SU-DHL-6 (cell line): ENCODE measurements around the gene TMEM271.
"Not testable (repeated sequence)": the region's sequence is repeated elsewhere in the genome, so short reads cannot be mapped to it uniquely, and the experiment has no call there.

ENCODE experiments used
- H2AFZ ChIP-seq: fragments of 200-600 bp; sonication (generic); 2 replicates; pipeline ENCODE4 v1.6.1; 2014; ENCODE audit warnings: low read depth, mild to moderate bottlenecking, moderate library complexity, mixed read lengths, antibody characterized with exemption, low read length; ENCODE audit not compliant: severe bottlenecking
- H3F3A ChIP-seq: fragments of 200-600 bp; shearing (Covaris generic); 2 replicates; pipeline ENCODE4 v1.6.0; 2016; ENCODE audit warnings: antibody characterized with exemption, mild to moderate bottlenecking; ENCODE audit not compliant: insufficient read depth
- H3K27ac ChIP-seq: fragments of 200-600 bp; sonication (generic); 2 replicates; pipeline ENCODE4 v1.5.1; 2016; ENCODE audit warnings: low read depth, mild to moderate bottlenecking, low read length, moderate library complexity, mixed read lengths
- H3K27me3 ChIP-seq: fragments of 200-600 bp; sonication (generic), shearing (Covaris generic); 2 replicates; pipeline ENCODE4 v1.6.0; 2014; ENCODE audit warnings: mild to moderate bottlenecking, low read length
- H3K36me3 ChIP-seq: fragments of 200-600 bp; sonication (generic); 2 replicates; pipeline ENCODE4 v1.6.1; 2014; ENCODE audit warnings: mild to moderate bottlenecking, low read length, mixed read lengths
- H3K4me2 ChIP-seq: fragments of 300-600, 200-600 bp; shearing (Covaris generic), sonication (generic); 2 replicates; pipeline ENCODE4 v1.6.0; 2014; ENCODE audit warnings: low read length, low read depth, mild to moderate bottlenecking; ENCODE audit not compliant: poor library complexity, severe bottlenecking
- H3K4me3 ChIP-seq: fragments of 200-600 bp; sonication (generic); 2 replicates; pipeline ENCODE4 v1.5.1; 2014; ENCODE audit warnings: antibody characterized with exemption, low read length, mild to moderate bottlenecking, mixed read lengths; ENCODE audit not compliant: insufficient read depth, poor library complexity, severe bottlenecking
- H3K79me2 ChIP-seq: fragments of 200-600 bp; sonication (generic); 2 replicates; pipeline ENCODE4 v1.6.1; 2014; ENCODE audit warnings: mild to moderate bottlenecking, low read length, moderate library complexity; ENCODE audit not compliant: insufficient read depth
- H3K9ac ChIP-seq: fragments of 200-600 bp; sonication (generic); 2 replicates; pipeline ENCODE4 v1.7.0; 2014; ENCODE audit warnings: mild to moderate bottlenecking, low read length
- H3K9me2 ChIP-seq: fragments of 200-600 bp; sonication (generic); replicated peaks from 2 replicates; pipeline ENCODE4 v1.6.1; 2014; ENCODE audit warnings: low read length; ENCODE audit not compliant: insufficient read depth
- H3K9me3 ChIP-seq: fragments of 200-600 bp; sonication (generic); 2 replicates; pipeline ENCODE4 v1.6.1; 2014; ENCODE audit warnings: low read length, mixed read lengths; ENCODE audit not compliant: insufficient read depth
- H4K20me1 ChIP-seq: fragments of 200-600 bp; sonication (generic); 2 replicates; pipeline ENCODE4 v1.6.1; 2014; ENCODE audit warnings: low read depth, mild to moderate bottlenecking, antibody characterized with exemption, low read length, moderate library complexity, mixed read lengths
- EZH2phosphoT487 ChIP-seq: fragments of 200-600 bp; sonication (generic), shearing (Covaris generic); conservative IDR thresholded peaks from 2 replicates; pipeline ENCODE4 v1.6.1; 2018; ENCODE audit warnings: mild to moderate bottlenecking, antibody characterized with exemption, low read length, moderate library complexity, mixed read lengths
- TF ChIP-seq, protein P1 (sequence below): fragments of 200-600 bp; sonication (generic); IDR thresholded peaks from one replicate; pipeline ENCODE4 v1.5.1; 2017; ENCODE audit warnings: antibody characterized with exemption, mild to moderate bottlenecking, low read length, moderate library complexity; ENCODE audit not compliant: insufficient read depth, poor library complexity, severe bottlenecking

TMEM271 gene

DNA sequence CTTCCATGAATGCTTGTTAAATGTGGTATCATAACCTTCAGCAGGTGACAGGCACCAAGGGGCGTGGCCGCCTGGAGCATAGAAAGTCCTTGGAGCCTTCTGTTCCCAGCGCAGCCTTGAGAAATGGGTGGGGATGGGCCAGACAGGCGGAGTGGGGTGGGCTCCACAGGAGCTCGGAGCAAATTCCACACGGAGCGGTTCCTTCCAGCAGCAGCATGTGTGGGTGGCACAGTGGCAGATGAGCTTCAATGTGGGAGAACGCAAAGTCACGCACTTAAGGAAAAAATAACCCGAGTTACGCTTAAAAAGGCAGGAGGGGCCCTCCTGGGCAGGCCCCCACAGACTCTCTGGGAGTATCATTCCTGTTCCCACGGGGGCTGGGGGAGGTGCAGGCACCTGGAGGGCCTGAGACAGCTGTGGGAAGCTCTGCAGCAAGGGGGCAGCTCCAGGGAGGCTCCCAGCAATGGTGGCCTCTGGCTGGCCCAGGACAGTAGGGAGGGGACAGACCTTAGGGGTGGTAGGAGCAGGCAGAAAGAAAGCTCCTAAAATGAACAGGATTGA, 15.3 kb downstream of the TMEM271 start:
- H4K20me1 ChIP-seq: no peaks in the 10 kb centered on the region
- H3K27ac ChIP-seq: no peak overlapping the region
- no peak overlapping the region for H3K4me3 ChIP-seq
- 0 out of 2 replicates have a peak, but pooled peaks cover 4% of the 10 kb centered on the region for H3K9me3 ChIP-seq
- H2AFZ ChIP-seq: no peak overlapping the region
- no peaks in the 10 kb centered on the region for H3K79me2 ChIP-seq
- no peaks in the 10 kb centered on the region for H3K27me3 ChIP-seq
- H3K4me2 ChIP-seq: no peak overlapping the region
- H3F3A ChIP-seq: no peaks in the 10 kb centered on the region
- no peaks in the 10 kb centered on the region for H3K36me3 ChIP-seq
- TF ChIP-seq EZH2phosphoT487: no peak
- TF ChIP-seq, protein P1, sequence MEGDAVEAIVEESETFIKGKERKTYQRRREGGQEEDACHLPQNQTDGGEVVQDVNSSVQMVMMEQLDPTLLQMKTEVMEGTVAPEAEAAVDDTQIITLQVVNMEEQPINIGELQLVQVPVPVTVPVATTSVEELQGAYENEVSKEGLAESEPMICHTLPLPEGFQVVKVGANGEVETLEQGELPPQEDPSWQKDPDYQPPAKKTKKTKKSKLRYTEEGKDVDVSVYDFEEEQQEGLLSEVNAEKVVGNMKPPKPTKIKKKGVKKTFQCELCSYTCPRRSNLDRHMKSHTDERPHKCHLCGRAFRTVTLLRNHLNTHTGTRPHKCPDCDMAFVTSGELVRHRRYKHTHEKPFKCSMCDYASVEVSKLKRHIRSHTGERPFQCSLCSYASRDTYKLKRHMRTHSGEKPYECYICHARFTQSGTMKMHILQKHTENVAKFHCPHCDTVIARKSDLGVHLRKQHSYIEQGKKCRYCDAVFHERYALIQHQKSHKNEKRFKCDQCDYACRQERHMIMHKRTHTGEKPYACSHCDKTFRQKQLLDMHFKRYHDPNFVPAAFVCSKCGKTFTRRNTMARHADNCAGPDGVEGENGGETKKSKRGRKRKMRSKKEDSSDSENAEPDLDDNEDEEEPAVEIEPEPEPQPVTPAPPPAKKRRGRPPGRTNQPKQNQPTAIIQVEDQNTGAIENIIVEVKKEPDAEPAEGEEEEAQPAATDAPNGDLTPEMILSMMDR: no peak
- no peaks in the 10 kb centered on the region for H3K9me2 ChIP-seq
- no peak overlapping the region for H3K9ac ChIP-seq

DNA sequence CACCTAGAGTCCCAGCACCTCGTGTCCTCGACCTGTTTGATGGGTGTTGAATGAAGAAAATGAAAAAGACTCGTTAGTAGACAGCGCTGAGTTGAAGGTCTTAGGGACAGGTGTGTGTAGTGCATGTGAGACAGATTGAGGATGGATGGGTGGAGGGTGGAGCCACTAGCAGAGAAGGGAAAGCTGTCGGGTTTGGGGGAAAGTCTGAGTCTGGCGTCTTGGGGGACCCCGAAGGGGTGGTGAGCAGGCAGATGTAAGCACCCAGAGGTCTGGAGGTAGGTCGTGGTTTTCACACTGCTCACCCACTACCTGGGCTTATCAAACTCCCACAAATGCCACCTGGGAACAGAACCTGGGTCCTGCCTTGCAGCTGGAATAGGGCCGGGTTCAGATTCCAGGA, 16.0 kb downstream of the TMEM271 start:
- Histone ChIP-seq H3K79me2 (no peaks in the 10 kb centered on the region), H3K9ac (no peak overlapping the region), H2AFZ (no peak overlapping the region), H4K20me1 (no peaks in the 10 kb centered on the region), H3F3A (no peaks in the 10 kb centered on the region), H3K27me3 (no peaks in the 10 kb centered on the region), H3K36me3 (no peaks in the 10 kb centered on the region), H3K4me3 (no peak overlapping the region), H3K9me3 (0 out of 2 replicates have a peak, but pooled peaks cover 4% of the 10 kb centered on the region), H3K9me2 (no peaks in the 10 kb centered on the region), H3K27ac (no peak overlapping the region), H3K4me2 (no peak overlapping the region)
- TF ChIP-seq EZH2phosphoT487: no peak
- TF ChIP-seq, protein P1: no peak

DNA sequence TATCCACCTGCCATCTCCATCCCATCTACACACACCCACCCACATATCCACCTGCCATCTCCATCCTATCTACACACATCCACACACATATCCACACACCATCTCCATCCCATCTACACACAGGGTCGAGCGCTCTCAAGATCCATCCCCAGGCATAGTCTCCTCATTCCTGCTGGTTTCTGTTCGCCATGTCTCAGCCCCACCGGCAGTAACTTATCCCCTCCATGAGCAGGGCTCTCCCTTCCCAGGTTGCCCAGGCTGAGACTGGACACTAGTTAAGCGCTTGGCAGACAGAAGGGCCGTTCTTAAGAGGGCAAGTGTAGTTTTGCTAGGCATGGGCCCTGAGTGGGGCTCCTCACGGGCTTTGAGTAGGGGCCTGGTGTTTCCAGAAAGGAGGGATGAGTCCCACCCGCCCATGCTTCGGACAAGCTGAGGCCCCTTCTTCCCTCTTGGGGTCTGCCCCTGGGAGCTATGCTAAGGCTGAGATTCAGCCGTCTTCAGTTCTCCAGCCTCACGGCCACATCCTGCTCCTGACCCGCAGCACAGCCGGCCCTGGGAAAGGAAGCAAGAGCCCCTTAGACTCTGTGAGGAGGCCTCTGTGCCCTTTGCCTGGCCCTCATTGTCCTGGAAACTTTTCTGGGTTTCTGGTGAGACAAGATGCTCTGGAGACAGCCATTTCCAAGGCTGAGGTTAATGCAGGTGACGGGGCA, 20.4 kb downstream of the TMEM271 start:
- no peaks in the 10 kb centered on the region for H4K20me1 ChIP-seq
- no peaks in the 10 kb centered on the region for H3K27me3 ChIP-seq
- no peaks in the 10 kb centered on the region for H3F3A ChIP-seq
- TF ChIP-seq EZH2phosphoT487: no peak
- TF ChIP-seq, protein P1: no peak
- H3K79me2 ChIP-seq: no peaks in the 10 kb centered on the region
- no peak overlapping the region for H3K4me2 ChIP-seq
- H3K9ac ChIP-seq: no peak overlapping the region
- no peaks in the 10 kb centered on the region for H3K9me2 ChIP-seq
- H2AFZ ChIP-seq: no peak overlapping the region
- H3K9me3 ChIP-seq: peaks cover 4% of the 10 kb centered on the region; the same call in 1 of the 2 replicates
- no peak overlapping the region for H3K4me3 ChIP-seq
- H3K36me3 ChIP-seq: no peaks in the 10 kb centered on the region
- no peak overlapping the region for H3K27ac ChIP-seq

DNA sequence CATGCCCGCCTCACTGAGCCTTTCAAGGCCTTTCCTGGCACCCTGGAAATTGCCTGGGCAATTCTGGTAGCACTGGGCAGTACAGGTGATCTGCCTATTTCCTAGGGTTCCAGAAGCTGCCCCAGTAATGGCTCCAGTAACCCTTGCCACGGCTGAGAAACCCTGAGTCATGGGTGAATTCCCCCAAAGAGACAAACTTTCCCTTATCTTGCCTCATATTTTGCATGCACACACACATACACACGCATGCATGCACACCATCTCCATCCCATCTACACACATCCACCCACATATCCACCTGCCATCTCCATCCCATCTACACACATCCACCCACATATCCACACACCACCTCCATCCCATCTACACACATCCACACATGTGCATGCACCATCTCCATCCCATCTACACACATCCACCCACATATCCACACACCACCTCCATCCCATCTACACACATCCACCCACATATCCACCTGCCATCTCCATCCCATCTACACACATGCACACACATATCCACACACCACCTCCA, 21.2 kb downstream of the TMEM271 start:
- not testable (repeated sequence) for H3K9ac ChIP-seq, H4K20me1 ChIP-seq, H3K9me3 ChIP-seq, H3K27me3 ChIP-seq, H3K4me3 ChIP-seq, H3F3A ChIP-seq, H3K79me2 ChIP-seq, H3K9me2 ChIP-seq, H3K4me2 ChIP-seq, H2AFZ ChIP-seq, H3K27ac ChIP-seq, H3K36me3 ChIP-seq
